Measurements from ENCODE around the gene CENPC.

- TF ChIP-seq CTCF (conservative IDR thresholded peaks at IDR 0.05; ENCODE audit: low read depth, low read length): no peak
- TF ChIP-seq EZH2 (IDR thresholded peaks at IDR 0.05; ENCODE audit: borderline replicate concordance, low read depth, low read length, poor library complexity, severe bottlenecking): no peak
These were observed 23.8 kb downstream of the CENPC start for GRCh38 chr4:67521506-67521905.

Measured in A673 (cell line).